HTR-8/SVneo (cell line): ENCODE results near the gene TMEM130.

Experiments
- DNase-seq: peaks from one replicate; pipeline ENCODE4 v3.0.0; 2011; ENCODE audit warnings: low spot score, mixed read lengths; ENCODE audit not compliant: insufficient read length
- FAIRE-seq: peaks from 2 replicates; lab custom pipeline; 2011; peaks lifted over from hg19 to GRCh38; lab: Jason Lieb, UNC

The TMEM130 gene

GRCh38 chr7:98869597-98870120, at the start of gene TMEM130:
TMEM130 (minus strand) TSS chr7:98870014; CDS start chr7:98869861, 153 bp downstream.
- no peak for FAIRE-seq
- no peak for DNase-seq

GRCh38 chr7:98917331-98917730, 47.5 kb upstream of the TMEM130 start:
- FAIRE-seq (no peak), DNase-seq (no peak)

GRCh38 chr7:98913612-98914011, 43.8 kb upstream of the TMEM130 start:
- FAIRE-seq (no peak), DNase-seq (peak; percentile 11)

- DNase-seq (no peak), FAIRE-seq (no peak)
Measured at GRCh38 chr7:98913026-98913425, 43.2 kb upstream of the TMEM130 start.

- no peak for DNase-seq
- FAIRE-seq, result no peak
Measured at GRCh38 chr7:98911916-98912315, 42.1 kb upstream of the TMEM130 start.

- no peak for DNase-seq
- no peak for FAIRE-seq
Measured at GRCh38 chr7:98910427-98910826, 40.6 kb upstream of the TMEM130 start.

GRCh38 chr7:98909487-98909886, 39.7 kb upstream of the TMEM130 start:
- no peak for FAIRE-seq
- DNase-seq, result no peak

- no peak for FAIRE-seq
Measured at GRCh38 chr7:98908585-98908984, 38.8 kb upstream of the TMEM130 start.

GRCh38 chr7:98907570-98907969, 37.8 kb upstream of the TMEM130 start:
- FAIRE-seq (no peak), DNase-seq (no peak)

More at GRCh38 chr7:98908585-98908984, 38.8 kb upstream of the TMEM130 start:
- no peak for DNase-seq

- FAIRE-seq (no peak), DNase-seq (no peak)
Measured at GRCh38 chr7:98903246-98903645, 33.4 kb upstream of the TMEM130 start.

GRCh38 chr7:98902523-98902922, 32.7 kb upstream of the TMEM130 start:
- no peak for DNase-seq

GRCh38 chr7:98900815-98901214, 31.0 kb upstream of the TMEM130 start:
- DNase-seq, result no peak
- FAIRE-seq, result no peak

More at GRCh38 chr7:98902523-98902922, 32.7 kb upstream of the TMEM130 start:
- no peak for FAIRE-seq

GRCh38 chr7:98899816-98900215, 30.0 kb upstream of the TMEM130 start:
- no peak for FAIRE-seq
- DNase-seq, result no peak

- FAIRE-seq, result no peak
- DNase-seq, result no peak
Measured at GRCh38 chr7:98892609-98893008, 22.8 kb upstream of the TMEM130 start.

GRCh38 chr7:98887038-98887437, 17.2 kb upstream of the TMEM130 start:
- no peak for FAIRE-seq

GRCh38 chr7:98884416-98884815, 14.6 kb upstream of the TMEM130 start:
- no peak for DNase-seq
- no peak for FAIRE-seq

More at GRCh38 chr7:98887038-98887437, 17.2 kb upstream of the TMEM130 start:
- no peak for DNase-seq

GRCh38 chr7:98881561-98882315, 11.9 kb upstream of the TMEM130 start:
- no peak for DNase-seq
- FAIRE-seq, result no peak

- no peak for FAIRE-seq
- no peak for DNase-seq
Measured at GRCh38 chr7:98880485-98880884, 10.7 kb upstream of the TMEM130 start.

- no peak for FAIRE-seq
Measured at GRCh38 chr7:98879979-98880315, 10.1 kb upstream of the TMEM130 start.

GRCh38 chr7:98879198-98879978, 9.6 kb upstream of the TMEM130 start:
- FAIRE-seq, result no peak

More at GRCh38 chr7:98879979-98880315, 10.1 kb upstream of the TMEM130 start:
- no peak for DNase-seq

More at GRCh38 chr7:98879198-98879978, 9.6 kb upstream of the TMEM130 start:
- DNase-seq, result no peak
